A673 (cell line): ENCODE results near the gene TUBA4A.

Experiments
- EZH2 ChIP-seq: fragments of 200-600 bp; sonication (generic); IDR thresholded peaks from 2 replicates; pipeline ENCODE4 v1.6.1; 2017; ENCODE audit warnings: borderline replicate concordance, low read depth, mild to moderate bottlenecking, mixed read lengths, antibody characterized with exemption, low read length; ENCODE audit not compliant: poor library complexity, severe bottlenecking
- TF ChIP-seq, protein P1 (sequence below): fragments of 300-800, 200-600 bp; sonication (generic); conservative IDR thresholded peaks from 2 replicates; pipeline ENCODE4 v1.5.1; 2017; ENCODE audit warnings: low read depth, mild to moderate bottlenecking, antibody characterized with exemption, low read length, moderate library complexity, mixed read lengths

DNA sequence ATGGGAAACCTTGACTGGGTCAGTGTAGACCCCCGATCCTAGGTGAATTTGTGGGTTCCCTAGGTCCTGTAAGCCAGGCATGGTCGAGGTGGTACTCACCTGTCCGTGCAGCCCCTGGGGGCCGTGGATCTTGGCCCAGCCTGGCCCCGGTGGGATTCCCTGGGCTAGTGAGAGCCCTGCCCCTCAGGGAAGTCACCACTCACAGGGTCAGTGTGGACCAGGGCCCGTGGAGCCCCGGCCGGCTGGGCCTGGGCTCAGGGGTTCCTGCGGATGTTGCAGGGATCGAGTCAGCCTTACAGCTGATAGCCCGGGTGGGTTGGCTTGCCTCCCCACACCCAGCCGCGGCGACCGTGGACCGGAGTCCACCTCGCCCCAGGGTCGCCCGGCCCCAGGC is 24.8 kb downstream of the TUBA4A start:
- TF ChIP-seq, protein P1, sequence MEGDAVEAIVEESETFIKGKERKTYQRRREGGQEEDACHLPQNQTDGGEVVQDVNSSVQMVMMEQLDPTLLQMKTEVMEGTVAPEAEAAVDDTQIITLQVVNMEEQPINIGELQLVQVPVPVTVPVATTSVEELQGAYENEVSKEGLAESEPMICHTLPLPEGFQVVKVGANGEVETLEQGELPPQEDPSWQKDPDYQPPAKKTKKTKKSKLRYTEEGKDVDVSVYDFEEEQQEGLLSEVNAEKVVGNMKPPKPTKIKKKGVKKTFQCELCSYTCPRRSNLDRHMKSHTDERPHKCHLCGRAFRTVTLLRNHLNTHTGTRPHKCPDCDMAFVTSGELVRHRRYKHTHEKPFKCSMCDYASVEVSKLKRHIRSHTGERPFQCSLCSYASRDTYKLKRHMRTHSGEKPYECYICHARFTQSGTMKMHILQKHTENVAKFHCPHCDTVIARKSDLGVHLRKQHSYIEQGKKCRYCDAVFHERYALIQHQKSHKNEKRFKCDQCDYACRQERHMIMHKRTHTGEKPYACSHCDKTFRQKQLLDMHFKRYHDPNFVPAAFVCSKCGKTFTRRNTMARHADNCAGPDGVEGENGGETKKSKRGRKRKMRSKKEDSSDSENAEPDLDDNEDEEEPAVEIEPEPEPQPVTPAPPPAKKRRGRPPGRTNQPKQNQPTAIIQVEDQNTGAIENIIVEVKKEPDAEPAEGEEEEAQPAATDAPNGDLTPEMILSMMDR: no peak
- no peak for TF ChIP-seq EZH2
